Tibial nerve (tissue), 4 donors: ENCODE results near the gene INAFM1.

ENCODE experiments used
- EP300 ChIP-seq, 2 donors: sonication (generic); formaldehyde crosslinking; IDR thresholded peaks; one replicate each; pipeline ENCODE4 v1.6.1; 2017; ENCODE audit warnings: antibody characterized with exemption in 2 of 2, mild to moderate bottlenecking in 1 of 2
- TF ChIP-seq, protein P1 (sequence below), 5 experiments: fragments of 200-600 bp in 3 of 5; fragments of 450-650 bp in 2 of 5; sonication (generic) in 3 of 5; IDR thresholded peaks; one replicate each; pipeline ENCODE4 v1.5.1; 2016 to 2019; ENCODE audit warnings: antibody characterized with exemption in 5 of 5, mild to moderate bottlenecking in 3 of 5, moderate library complexity in 2 of 5

GRCh38 chr19:47236072-47236675, 38.5 kb upstream of the INAFM1 start:
- TF ChIP-seq, protein P1, sequence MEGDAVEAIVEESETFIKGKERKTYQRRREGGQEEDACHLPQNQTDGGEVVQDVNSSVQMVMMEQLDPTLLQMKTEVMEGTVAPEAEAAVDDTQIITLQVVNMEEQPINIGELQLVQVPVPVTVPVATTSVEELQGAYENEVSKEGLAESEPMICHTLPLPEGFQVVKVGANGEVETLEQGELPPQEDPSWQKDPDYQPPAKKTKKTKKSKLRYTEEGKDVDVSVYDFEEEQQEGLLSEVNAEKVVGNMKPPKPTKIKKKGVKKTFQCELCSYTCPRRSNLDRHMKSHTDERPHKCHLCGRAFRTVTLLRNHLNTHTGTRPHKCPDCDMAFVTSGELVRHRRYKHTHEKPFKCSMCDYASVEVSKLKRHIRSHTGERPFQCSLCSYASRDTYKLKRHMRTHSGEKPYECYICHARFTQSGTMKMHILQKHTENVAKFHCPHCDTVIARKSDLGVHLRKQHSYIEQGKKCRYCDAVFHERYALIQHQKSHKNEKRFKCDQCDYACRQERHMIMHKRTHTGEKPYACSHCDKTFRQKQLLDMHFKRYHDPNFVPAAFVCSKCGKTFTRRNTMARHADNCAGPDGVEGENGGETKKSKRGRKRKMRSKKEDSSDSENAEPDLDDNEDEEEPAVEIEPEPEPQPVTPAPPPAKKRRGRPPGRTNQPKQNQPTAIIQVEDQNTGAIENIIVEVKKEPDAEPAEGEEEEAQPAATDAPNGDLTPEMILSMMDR (IDR thresholded peaks at IDR 0.05), result no peak
- no peak for TF ChIP-seq EP300 (IDR thresholded peaks at IDR 0.05)
